ENCODE results near the gene TUBD1. TPM values are rescaled to one million over a fixed set of nuclear protein-coding genes. Genes with fewer than 3 reads are reported as not detected.
A peak's percentile ranks its signal among the peaks of the same experiment; 100 is the strongest.

Gene TUBD1
- total RNA-seq, 1 donor from 2014 or later = 6.0 TPM

DNA sequence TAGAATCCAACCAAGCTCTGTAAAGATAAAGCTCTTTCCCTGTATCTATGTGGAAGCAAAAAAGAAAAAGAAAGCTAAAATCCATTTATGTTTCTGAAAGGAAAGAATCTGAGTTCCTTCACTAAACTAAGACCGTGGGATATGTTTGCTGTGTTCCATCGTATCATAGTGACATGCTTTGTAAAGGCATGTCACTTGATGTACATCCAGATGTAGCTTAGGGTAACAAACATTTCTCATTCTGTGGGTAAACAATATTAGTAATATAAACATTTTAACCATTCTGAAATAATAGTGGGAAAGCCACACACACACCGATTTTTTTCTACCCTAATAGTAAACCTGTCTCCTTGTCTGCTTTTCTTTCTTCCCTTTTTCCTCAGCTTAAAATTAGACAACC lies 78.1 kb downstream of the TUBD1 start:
- DNase-seq (ENCODE audit: low spot score) = no peak
- Mint-ChIP-seq H3K27ac (ENCODE audit: unreplicated experiment) (peak overlapping the region; percentile 62), H3K9me3 (ENCODE audit: low read depth) (no peaks in the 10 kb centered on the region), H3K27me3 (ENCODE audit: low read depth) (no peaks in the 10 kb centered on the region), H3K36me3 (ENCODE audit: low read depth) (peaks cover 12% of the 10 kb centered on the region), H3K4me1 (ENCODE audit: low read depth) (peaks cover 44% of the 10 kb centered on the region), H3K4me3 (ENCODE audit: unreplicated experiment) (no peak overlapping the region)
- TF ChIP-seq, protein P1, sequence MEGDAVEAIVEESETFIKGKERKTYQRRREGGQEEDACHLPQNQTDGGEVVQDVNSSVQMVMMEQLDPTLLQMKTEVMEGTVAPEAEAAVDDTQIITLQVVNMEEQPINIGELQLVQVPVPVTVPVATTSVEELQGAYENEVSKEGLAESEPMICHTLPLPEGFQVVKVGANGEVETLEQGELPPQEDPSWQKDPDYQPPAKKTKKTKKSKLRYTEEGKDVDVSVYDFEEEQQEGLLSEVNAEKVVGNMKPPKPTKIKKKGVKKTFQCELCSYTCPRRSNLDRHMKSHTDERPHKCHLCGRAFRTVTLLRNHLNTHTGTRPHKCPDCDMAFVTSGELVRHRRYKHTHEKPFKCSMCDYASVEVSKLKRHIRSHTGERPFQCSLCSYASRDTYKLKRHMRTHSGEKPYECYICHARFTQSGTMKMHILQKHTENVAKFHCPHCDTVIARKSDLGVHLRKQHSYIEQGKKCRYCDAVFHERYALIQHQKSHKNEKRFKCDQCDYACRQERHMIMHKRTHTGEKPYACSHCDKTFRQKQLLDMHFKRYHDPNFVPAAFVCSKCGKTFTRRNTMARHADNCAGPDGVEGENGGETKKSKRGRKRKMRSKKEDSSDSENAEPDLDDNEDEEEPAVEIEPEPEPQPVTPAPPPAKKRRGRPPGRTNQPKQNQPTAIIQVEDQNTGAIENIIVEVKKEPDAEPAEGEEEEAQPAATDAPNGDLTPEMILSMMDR (IDR thresholded peaks at IDR 0.05) = no peak

DNA sequence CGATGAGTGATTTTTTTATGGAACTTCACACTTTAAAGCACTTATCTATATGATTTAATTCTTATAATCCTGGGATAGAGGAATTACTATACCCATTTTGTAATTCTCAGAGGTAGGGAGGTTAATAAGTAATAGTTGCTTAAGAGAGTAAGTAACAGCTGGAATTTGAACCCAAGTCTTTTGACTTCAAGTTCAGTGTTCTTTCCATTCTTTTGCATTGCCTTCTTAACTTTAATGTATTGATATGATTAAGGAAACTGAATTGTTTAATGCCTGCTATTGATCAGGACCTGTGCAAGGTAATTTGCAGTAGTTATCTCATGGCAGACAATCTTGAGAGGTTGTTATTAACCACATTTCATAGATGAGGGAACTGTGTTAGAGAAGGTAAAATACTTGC lies 78.5 kb downstream of the TUBD1 start:
- peaks cover 46% of the 10 kb centered on the region for H3K4me1 Mint-ChIP-seq (ENCODE audit: low read depth)
- no peak for DNase-seq (ENCODE audit: low spot score)
- H3K27me3 Mint-ChIP-seq (ENCODE audit: low read depth) = no peaks in the 10 kb centered on the region
- TF ChIP-seq, protein P1 (IDR thresholded peaks at IDR 0.05) = no peak
- H3K36me3 Mint-ChIP-seq (ENCODE audit: low read depth) = peaks cover 12% of the 10 kb centered on the region
- peak overlapping the region; percentile 23 for H3K27ac Mint-ChIP-seq (ENCODE audit: unreplicated experiment)
- H3K4me3 Mint-ChIP-seq (ENCODE audit: unreplicated experiment) = no peak overlapping the region
- no peaks in the 10 kb centered on the region for H3K9me3 Mint-ChIP-seq (ENCODE audit: low read depth)

DNA sequence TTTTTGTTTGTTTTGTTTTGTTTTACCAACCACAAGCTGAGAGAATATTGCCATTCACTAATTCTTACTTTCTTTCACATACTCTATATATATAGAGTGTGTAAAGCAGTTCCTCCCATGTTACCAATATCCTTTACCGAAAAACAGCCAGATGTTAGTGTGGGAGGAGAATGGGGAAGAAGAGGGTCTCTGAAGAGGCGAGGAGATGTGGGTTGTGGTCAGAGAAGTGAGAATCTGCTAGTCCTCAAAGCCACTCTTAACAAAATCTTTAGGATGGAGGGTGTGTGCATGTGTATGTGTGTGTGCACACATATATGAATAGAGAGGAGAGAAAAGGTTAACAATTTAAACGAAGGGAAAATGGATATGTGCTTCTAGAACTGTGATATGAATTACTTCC lies 80.6 kb downstream of the TUBD1 start:
- Mint-ChIP-seq H3K27ac (ENCODE audit: unreplicated experiment) (peak overlapping the region; percentile 3), H3K27me3 (ENCODE audit: low read depth) (no peaks in the 10 kb centered on the region), H3K36me3 (ENCODE audit: low read depth) (peaks cover 12% of the 10 kb centered on the region), H3K4me3 (ENCODE audit: unreplicated experiment) (no peak overlapping the region), H3K4me1 (ENCODE audit: low read depth) (peaks cover 59% of the 10 kb centered on the region), H3K9me3 (ENCODE audit: low read depth) (no peaks in the 10 kb centered on the region)
- TF ChIP-seq, protein P1 (IDR thresholded peaks at IDR 0.05) = no peak
- DNase-seq (ENCODE audit: low spot score) = no peak

DNA sequence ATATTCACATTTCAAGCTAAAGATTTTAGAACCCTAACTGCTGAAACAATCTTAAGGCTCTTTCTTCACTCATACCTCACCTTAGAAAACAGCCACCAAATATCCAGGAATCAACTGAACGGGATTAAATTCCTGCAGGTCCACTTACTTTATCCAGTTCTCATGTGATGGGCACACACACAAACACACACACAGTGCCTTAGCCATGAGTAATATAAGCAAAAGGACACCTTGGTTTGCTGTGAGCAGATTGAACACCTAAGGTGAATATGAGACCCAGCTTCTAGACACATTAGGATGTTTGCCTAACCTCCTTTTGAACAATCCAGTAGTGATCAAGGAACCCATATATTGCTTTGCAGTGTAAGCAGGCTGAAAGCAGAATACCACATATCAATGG lies 81.5 kb downstream of the TUBD1 start:
- no peak for DNase-seq (ENCODE audit: low spot score)
- TF ChIP-seq, protein P1 (IDR thresholded peaks at IDR 0.05) = no peak
- peaks cover 12% of the 10 kb centered on the region for H3K36me3 Mint-ChIP-seq (ENCODE audit: low read depth)
- peak overlapping the region; percentile 70 for H3K27ac Mint-ChIP-seq (ENCODE audit: unreplicated experiment)
- no peak overlapping the region for H3K4me3 Mint-ChIP-seq (ENCODE audit: unreplicated experiment)
- H3K9me3 Mint-ChIP-seq (ENCODE audit: low read depth) = no peaks in the 10 kb centered on the region
- no peaks in the 10 kb centered on the region for H3K27me3 Mint-ChIP-seq (ENCODE audit: low read depth)
- peaks cover 60% of the 10 kb centered on the region for H3K4me1 Mint-ChIP-seq (ENCODE audit: low read depth)

DNA sequence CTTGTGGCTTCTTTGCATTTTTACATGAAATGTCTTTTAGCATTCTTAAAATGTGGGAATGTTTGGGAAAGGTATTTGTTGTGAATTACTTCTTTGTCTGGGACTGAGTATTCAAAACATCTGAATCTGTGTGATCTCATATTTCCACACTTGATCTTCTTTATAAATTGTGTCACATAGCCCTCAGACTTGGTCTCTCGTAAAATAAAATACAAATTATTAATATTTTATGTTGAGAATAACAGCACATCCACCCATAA lies 81.9 kb downstream of the TUBD1 start:
- no peak for DNase-seq (ENCODE audit: low spot score)
- no peak overlapping the region for H3K4me3 Mint-ChIP-seq (ENCODE audit: unreplicated experiment)
- TF ChIP-seq, protein P1 (IDR thresholded peaks at IDR 0.05) = no peak
- H3K9me3 Mint-ChIP-seq (ENCODE audit: low read depth) = no peaks in the 10 kb centered on the region
- no peaks in the 10 kb centered on the region for H3K27me3 Mint-ChIP-seq (ENCODE audit: low read depth)
- H3K36me3 Mint-ChIP-seq (ENCODE audit: low read depth) = peaks cover 12% of the 10 kb centered on the region
- H3K4me1 Mint-ChIP-seq (ENCODE audit: low read depth) = peaks cover 56% of the 10 kb centered on the region
- peak overlapping the region; percentile 70 for H3K27ac Mint-ChIP-seq (ENCODE audit: unreplicated experiment)

Small RNAs within 50 kb of the gene (microRNA-seq; reads per million reads assigned to microRNA genes)
- gene MIR21 (ENCODE audit: borderline number of aligned reads) = 345,075 reads per million, percentile 100 among the genes with 10 or more reads in this experiment

Other genes starting within 250 kb of the TUBD1 start
- 18.0 to 24.1 TPM (median 20.9 TPM) in 3 replicates for gene PTRH2, start 185.5 kb downstream of the TUBD1 start, total RNA-seq
- 295 to 347 TPM (median 324 TPM) in 3 replicates for gene VMP1, start 185.3 kb downstream of the TUBD1 start, total RNA-seq
- 29.0 to 36.9 TPM (median 29.6 TPM) in 3 replicates for gene RPS6KB1, start 178 bp upstream of the TUBD1 start, total RNA-seq
- gene RNFT1, start 71.8 kb upstream of the TUBD1 start, total RNA-seq = 21.4 to 31.9 TPM (median 23.3 TPM) in 3 replicates
- 21.6 to 28.6 TPM (median 23.0 TPM) in 3 replicates for gene HEATR6, start 186.0 kb upstream of the TUBD1 start, total RNA-seq